HepG2 (cell line): ENCODE data around the gene SFI1. TPM values are rescaled to one million over a fixed set of nuclear protein-coding genes. Genes with fewer than 3 reads are reported as not detected.
A peak's percentile ranks its signal among the peaks of the same experiment; 100 is the strongest.

Source experiments
- BRD4 ChIP-seq: sonication (generic); formaldehyde crosslinking; IDR thresholded peaks from 2 replicates; pipeline ENCODE4 v1.4.0; 2020; ENCODE audit warnings: missing genetic modification reagents
- BRF2 ChIP-seq: sonication (generic); formaldehyde crosslinking; IDR thresholded peaks from 2 replicates; pipeline ENCODE4 v1.8.1; 2022; ENCODE audit warnings: mild to moderate bottlenecking, missing genetic modification reagents
- HOXA7 ChIP-seq: sonication (generic); formaldehyde crosslinking; IDR thresholded peaks from 2 replicates; pipeline ENCODE4 v1.8.1; 2022; ENCODE audit warnings: mild to moderate bottlenecking, missing genetic modification reagents, moderate library complexity
- MED1 ChIP-seq: sonication (generic); formaldehyde crosslinking; IDR thresholded peaks from 2 replicates; pipeline ENCODE4 v1.4.0; 2020; ENCODE audit warnings: missing genetic modification reagents
- MZF1 ChIP-seq: sonication (generic); formaldehyde crosslinking; IDR thresholded peaks from 2 replicates; pipeline ENCODE4 v1.8.1; 2023; ENCODE audit warnings: mild to moderate bottlenecking, missing genetic modification reagents, borderline replicate concordance
- NFE2L1 ChIP-seq: sonication (generic); formaldehyde crosslinking; IDR thresholded peaks from 2 replicates; pipeline ENCODE4 v1.4.0; 2020; ENCODE audit warnings: missing genetic modification reagents, mild to moderate bottlenecking, borderline replicate concordance
- RARA ChIP-seq: IDR thresholded peaks from 2 replicates; pipeline ENCODE4 v1.6.1; 2016; ENCODE audit warnings: missing genetic modification reagents, missing compliant biosample characterization
- RXRB ChIP-seq: IDR thresholded peaks from 2 replicates; pipeline ENCODE4 v1.6.1; 2016; ENCODE audit warnings: borderline replicate concordance, missing genetic modification reagents, missing compliant biosample characterization
- STAT5B ChIP-seq: sonication (generic); formaldehyde crosslinking; IDR thresholded peaks from 2 replicates; pipeline ENCODE4 v1.4.0; 2020; ENCODE audit warnings: missing genetic modification reagents
- TBP ChIP-seq: sonication (generic); formaldehyde crosslinking; IDR thresholded peaks from 2 replicates; pipeline ENCODE4 v1.5.0; 2020; ENCODE audit warnings: missing genetic modification reagents
- THYN1 ChIP-seq: sonication (generic); formaldehyde crosslinking; IDR thresholded peaks from 2 replicates; pipeline ENCODE4 v1.8.1; 2023; ENCODE audit warnings: low read depth, mild to moderate bottlenecking, moderate library complexity, missing genetic modification reagents, borderline replicate concordance
- TRAFD1 ChIP-seq: sonication (generic); formaldehyde crosslinking; IDR thresholded peaks from 2 replicates; pipeline ENCODE4 v1.5.1; 2020; ENCODE audit warnings: missing genetic modification reagents, mild to moderate bottlenecking, borderline replicate concordance
- ZEB1 ChIP-seq: IDR thresholded peaks from 2 replicates; pipeline ENCODE4 v1.6.1; 2012; ENCODE audit warnings: mild to moderate bottlenecking, low read depth, inconsistent platforms; ENCODE audit not compliant: insufficient replicate concordance
- ZHX2 ChIP-seq, 2 experiments: sonication (generic) in 1 of 2; formaldehyde crosslinking in 1 of 2; IDR thresholded peaks; 2 replicates each; pipeline versions ENCODE4 v1.6.1 to v1.9.0; 2014 to 2022; ENCODE audit warnings: antibody characterized with exemption in 1 of 2, borderline replicate concordance in 1 of 2, inconsistent platforms in 1 of 2, low read depth in 1 of 2, missing genetic modification reagents in 1 of 2
- ZNF296 ChIP-seq: sonication (generic); formaldehyde crosslinking; conservative IDR thresholded peaks from 2 replicates; pipeline ENCODE4 v1.5.0; 2020; ENCODE audit warnings: mild to moderate bottlenecking, missing genetic modification reagents
- ZSCAN21 ChIP-seq: sonication (generic); formaldehyde crosslinking; IDR thresholded peaks from 2 replicates; pipeline ENCODE4 v1.8.0; 2022; ENCODE audit warnings: mild to moderate bottlenecking, missing genetic modification reagents, moderate library complexity, borderline replicate concordance
- polyA plus RNA-seq, 8 experiments: library from polyadenylated mRNA; depleted of rRNA in 3 of 8; stranded (reverse) in 7 of 8; unstranded in 1 of 8; fragments of >200 nt; fragmentation: Illumina TruSeq in 4 of 8; extraction: Trizol in 4 of 8; gene quantifications; 2 replicates each; pipeline versions ENCODE4 v1.2.1 to v1.2.3, GENCODE V29; 2011 to 2016; ENCODE audit warnings: low read depth in 4 of 8, missing spikeins in 1 of 8, mixed read lengths in 1 of 8; ENCODE audit not compliant: insufficient read depth in 1 of 8
- total RNA-seq, 5 experiments: library from RNA; depleted of rRNA; stranded (reverse); fragments of >200 nt; fragmentation: Illumina TruSeq; extraction: Trizol; gene quantifications; 2 replicates each; pipeline ENCODE4 v1.2.3, GENCODE V29; 2016; ENCODE audit warnings: low read depth in 1 of 5
- TF ChIP-seq, protein P1 (sequence below): sonication (generic); formaldehyde crosslinking; IDR thresholded peaks from 2 replicates; pipeline ENCODE4 v1.4.0; 2020; ENCODE audit warnings: missing genetic modification reagents

The SFI1 gene
- total and polyA plus RNA-seq, 2 of the 13 experiments (the other 11 are each of a cell fraction or from before 2014, with no cell fraction given): 20.5 to 40.1 TPM

DNA sequence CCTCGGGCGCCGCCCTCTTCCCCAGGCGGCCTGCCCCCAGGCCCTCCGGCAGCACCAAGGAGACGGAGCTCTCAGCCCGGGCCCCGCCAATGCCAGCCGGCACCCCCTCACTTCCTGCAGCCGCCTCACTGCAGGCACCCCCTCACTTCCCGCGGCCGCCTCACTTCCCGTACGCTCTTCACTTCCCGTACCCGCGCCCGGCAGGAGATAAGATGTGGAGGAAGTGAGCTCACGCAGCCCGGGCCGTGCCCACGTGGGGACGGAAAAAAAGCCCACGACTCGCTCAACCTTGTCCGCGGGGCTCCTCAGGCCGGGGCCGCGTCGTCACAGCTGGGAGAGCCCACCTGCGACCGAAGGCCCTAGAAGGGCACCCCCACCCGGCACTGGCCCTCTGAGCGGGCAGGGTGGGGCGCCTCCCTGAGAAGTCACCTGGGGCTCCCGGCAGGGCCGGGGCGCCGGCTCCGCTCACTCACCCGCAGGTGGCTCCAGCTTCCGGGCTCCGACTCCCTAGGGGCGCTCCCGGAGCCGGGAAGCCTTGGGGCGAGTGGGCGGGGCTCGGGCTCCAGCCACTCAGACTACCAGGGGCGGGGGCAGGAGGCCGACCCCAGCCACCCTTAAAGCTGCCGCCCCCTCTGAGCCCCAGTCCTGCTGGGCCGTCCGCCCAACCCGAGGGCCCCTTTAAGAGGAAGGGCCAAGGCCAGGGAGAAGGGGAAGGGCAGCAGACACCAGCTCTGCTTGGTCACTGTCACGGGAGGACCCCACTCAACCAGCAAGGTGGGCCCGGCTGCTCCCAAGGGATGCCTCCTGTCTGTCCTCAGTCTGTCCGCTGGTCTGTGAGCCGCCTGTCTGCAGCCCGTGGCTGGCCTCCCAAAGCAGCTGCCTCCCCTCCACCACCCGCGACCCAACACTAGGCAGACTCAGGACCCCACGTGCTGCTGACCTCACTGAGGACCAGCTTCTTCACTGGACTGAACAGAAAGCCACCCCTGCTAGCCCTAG, 134.3 kb downstream of the SFI1 start (continued):
- TF ChIP-seq, protein P1, sequence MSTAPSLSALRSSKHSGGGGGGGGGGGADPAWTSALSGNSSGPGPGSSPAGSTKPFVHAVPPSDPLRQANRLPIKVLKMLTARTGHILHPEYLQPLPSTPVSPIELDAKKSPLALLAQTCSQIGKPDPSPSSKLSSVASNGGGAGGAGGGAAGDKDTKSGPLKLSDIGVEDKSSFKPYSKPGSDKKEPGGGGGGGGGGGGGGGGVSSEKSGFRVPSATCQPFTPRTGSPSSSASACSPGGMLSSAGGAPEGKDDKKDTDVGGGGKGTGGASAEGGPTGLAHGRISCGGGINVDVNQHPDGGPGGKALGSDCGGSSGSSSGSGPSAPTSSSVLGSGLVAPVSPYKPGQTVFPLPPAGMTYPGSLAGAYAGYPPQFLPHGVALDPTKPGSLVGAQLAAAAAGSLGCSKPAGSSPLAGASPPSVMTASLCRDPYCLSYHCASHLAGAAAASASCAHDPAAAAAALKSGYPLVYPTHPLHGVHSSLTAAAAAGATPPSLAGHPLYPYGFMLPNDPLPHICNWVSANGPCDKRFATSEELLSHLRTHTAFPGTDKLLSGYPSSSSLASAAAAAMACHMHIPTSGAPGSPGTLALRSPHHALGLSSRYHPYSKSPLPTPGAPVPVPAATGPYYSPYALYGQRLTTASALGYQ (CRISPR knock-in tag): no peak
- TF ChIP-seq TRAFD1: no peak
- no peak; the same call in 1 of the 2 replicates for TF ChIP-seq STAT5B (CRISPR knock-in tag)
- no peak for TF ChIP-seq ZNF296 (CRISPR knock-in tag)
- TF ChIP-seq NFE2L1: no peak
- no peak for TF ChIP-seq BRF2 (CRISPR knock-in tag)
- TF ChIP-seq RXRB (CRISPR knock-in tag): no peak
- TF ChIP-seq ZSCAN21 (CRISPR knock-in tag): no peak
- 0 out of 2 replicates have a peak, but pooled peaks have one; percentile 16 for TF ChIP-seq MED1 (CRISPR knock-in tag)
- TF ChIP-seq MZF1 (CRISPR knock-in tag): no peak
- TF ChIP-seq THYN1: no peak
- TF ChIP-seq ZEB1: no peak
- no peak for TF ChIP-seq RARA
- no peak for TF ChIP-seq ZHX2 (IDR thresholded peaks at IDR 0.05; ENCODE audit: low read depth)
- TF ChIP-seq ZHX2 (CRISPR knock-in tag; IDR thresholded peaks at IDR 0.05; ENCODE audit: borderline replicate concordance): no peak
- no peak for TF ChIP-seq TBP (CRISPR knock-in tag)
- no peak for TF ChIP-seq BRD4 (CRISPR knock-in tag)
- no peak for TF ChIP-seq HOXA7
